ENCODE measurements around the gene GOLT1B. TPM values are rescaled to one million over a fixed set of nuclear protein-coding genes. Genes with fewer than 3 reads are reported as not detected.
A peak's percentile ranks its signal among the peaks of the same experiment; 100 is the strongest.
"Not testable (repeated sequence)": the region's sequence is repeated elsewhere in the genome, so short reads cannot be mapped to it uniquely, and the experiment has no call there.

The GOLT1B gene
- total RNA-seq: 10 to 100 TPM; 24.9 to 32.6 (median 30.9) TPM

DNA sequence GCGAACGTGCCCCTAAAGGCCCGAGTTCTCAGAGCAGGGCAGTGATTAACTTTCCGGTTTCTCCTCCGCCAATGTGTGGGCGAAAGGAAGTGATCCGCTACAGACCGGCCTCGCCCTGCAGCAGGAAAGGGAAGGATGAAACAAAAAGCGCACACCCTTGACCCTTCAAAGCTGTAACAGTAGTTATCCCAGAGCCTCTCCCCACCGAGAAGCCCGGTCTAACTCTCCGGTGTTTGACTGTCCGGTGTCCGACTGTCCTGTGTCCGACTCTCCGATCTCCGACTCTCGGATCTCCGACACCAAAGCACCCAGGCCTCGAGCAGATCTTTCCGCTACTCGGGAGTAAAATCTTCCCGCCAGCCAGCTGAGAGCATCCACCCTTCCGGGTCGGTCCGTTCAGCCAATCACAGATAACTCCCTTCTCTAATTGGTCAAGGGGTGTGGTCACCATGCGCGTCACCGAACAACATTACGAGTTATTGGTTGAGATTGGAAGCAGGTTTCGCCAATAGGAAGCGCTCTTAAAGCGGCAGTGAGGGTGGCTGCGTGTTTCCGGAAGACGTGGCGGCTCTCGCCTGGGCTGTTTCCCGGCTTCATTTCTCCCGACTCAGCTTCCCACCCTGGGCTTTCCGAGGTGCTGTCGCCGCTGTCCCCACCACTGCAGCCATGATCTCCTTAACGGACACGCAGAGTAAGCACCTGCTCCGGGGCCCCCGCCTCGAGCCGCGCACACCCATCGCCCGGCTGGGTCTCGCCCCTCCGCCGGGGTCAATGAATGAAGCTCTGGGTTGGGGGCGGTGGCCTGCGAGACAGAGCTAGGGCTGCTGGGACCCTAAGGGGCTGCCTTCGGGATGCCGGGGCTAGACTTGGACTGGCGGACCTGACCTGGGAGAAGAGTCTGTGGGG lies at the start of gene GOLT1B, which contains the start of gene RECQL:
TSS of gene GOLT1B (plus strand) at position 532 of the 906 bp plus-strand sequence. CDS start at position 667, 135 bp downstream.
TSS of gene RECQL (minus strand) at position 378 of the 906 bp plus-strand sequence. CDS start 2,065 bp downstream, outside the sequence.
- DNase-seq (ENCODE audit: low spot score in 2 of 2): peak; percentile 89 to 96
- Histone ChIP-seq H3K4me3 (peak within 1 kb of the TSS; percentile 91 to 94 (median 93)), H3K27me3 (no peaks in the 10 kb centered on the region), H3K36me3 (no peaks in the 10 kb centered on the region), H3K4me1 (peaks cover 0 to 9% of the 10 kb centered on the region in 2 donors), H3K27ac (peak within 1 kb of the TSS; percentile 87 to 92), H3K9me3 (no peaks in the 10 kb centered on the region)
- intact Hi-C loops (cut with DNase I; ENCODE audit: low total_unique reads): no loop called here
- peak; percentile 24 for TF ChIP-seq POLR2A (IDR thresholded peaks at IDR 0.05)
- TF ChIP-seq CTCF (IDR thresholded peaks at IDR 0.05): no peak
- peak; percentile 61 to 83 (median 61) for TF ChIP-seq POLR2AphosphoS5 (IDR thresholded peaks at IDR 0.05)

GRCh38 chr12:21453312-21453852 lies 48.2 kb upstream of the GOLT1B start:
- no peaks in the 10 kb centered on the region for H3K36me3 ChIP-seq
- no peaks in the 10 kb centered on the region for H3K4me1 ChIP-seq
- intact Hi-C loops (cut with DNase I; ENCODE audit: low total_unique reads): no loop called here
- no peak overlapping the region for H3K4me3 ChIP-seq
- TF ChIP-seq CTCF (IDR thresholded peaks at IDR 0.05): no peak
- no peak for TF ChIP-seq POLR2AphosphoS5 (IDR thresholded peaks at IDR 0.05)
- TF ChIP-seq POLR2A (IDR thresholded peaks at IDR 0.05): no peak
- H3K9me3 ChIP-seq: no peaks in the 10 kb centered on the region
- no peak for DNase-seq (ENCODE audit: low spot score in 2 of 2)
- no peaks in the 10 kb centered on the region for H3K27me3 ChIP-seq
- H3K27ac ChIP-seq: no peak overlapping the region

DNA sequence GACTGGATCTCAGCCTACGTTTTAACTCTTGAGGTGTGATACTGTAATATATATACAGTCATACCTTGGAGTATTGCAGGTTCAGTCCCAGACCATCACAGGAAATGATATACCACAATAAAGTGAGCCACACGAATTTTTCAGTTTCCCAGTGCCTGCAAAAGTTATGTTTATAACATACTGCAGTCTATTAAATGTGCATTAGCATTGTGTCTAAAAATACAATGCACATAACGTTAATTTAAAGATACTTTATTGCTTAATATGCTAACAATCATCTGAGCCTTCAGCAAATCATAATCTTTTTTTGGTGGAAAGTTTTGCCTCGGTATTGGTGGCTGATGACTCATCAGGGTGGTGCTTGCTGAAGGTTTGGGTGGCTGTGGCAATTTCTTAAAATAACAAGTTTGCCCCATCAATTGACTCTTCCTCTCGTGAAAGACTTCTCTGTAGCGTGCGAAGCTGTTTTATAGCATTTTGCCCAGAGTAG lies 45.3 kb upstream of the GOLT1B start:
- TF ChIP-seq POLR2A (IDR thresholded peaks at IDR 0.05): no peak
- TF ChIP-seq CTCF (IDR thresholded peaks at IDR 0.05): no peak
- TF ChIP-seq POLR2AphosphoS5 (IDR thresholded peaks at IDR 0.05): no peak
- no peaks in the 10 kb centered on the region for H3K36me3 ChIP-seq

DNA sequence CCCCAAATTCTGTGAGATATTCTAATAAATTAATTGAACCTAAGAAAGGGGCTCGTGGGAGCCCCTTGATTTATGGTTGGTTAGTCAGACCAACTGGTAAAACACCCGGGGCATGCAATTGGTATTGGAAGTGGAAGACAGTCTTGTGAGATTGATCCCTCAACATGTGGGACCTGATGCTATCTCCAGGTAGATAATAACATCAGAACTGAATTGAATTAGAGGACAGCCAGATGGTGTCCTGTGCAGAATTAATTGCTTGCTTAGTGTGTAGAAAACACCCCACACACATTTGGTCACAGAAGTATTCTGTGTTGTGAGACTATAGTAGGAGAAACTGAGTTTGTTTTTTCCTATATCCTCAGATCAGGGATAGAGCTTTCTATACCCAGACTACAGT lies 42.1 kb upstream of the GOLT1B start:
- intact Hi-C loops (cut with DNase I; ENCODE audit: low total_unique reads): no loop called here
- no peaks in the 10 kb centered on the region for H3K4me1 ChIP-seq

More for the DNA sequence above, 45.3 kb upstream of the GOLT1B start:
- Histone ChIP-seq H3K27ac (no peak overlapping the region), H3K27me3 (no peaks in the 10 kb centered on the region), H3K4me1 (no peaks in the 10 kb centered on the region), H3K9me3 (no peaks in the 10 kb centered on the region), H3K4me3 (no peak overlapping the region)
- intact Hi-C loops (cut with DNase I; ENCODE audit: low total_unique reads): no loop called here
- no peak for DNase-seq (ENCODE audit: low spot score in 2 of 2)

GRCh38 chr12:21467334-21467733 lies 34.3 kb upstream of the GOLT1B start:
- H3K9me3 ChIP-seq; DNase-seq (ENCODE audit: low spot score in 2 of 2); H3K4me3 ChIP-seq; H3K27me3 ChIP-seq; H3K4me1 ChIP-seq; intact Hi-C loops (cut with DNase I; ENCODE audit: low total_unique reads); H3K36me3 ChIP-seq; H3K27ac ChIP-seq: not testable (repeated sequence)

More for the DNA sequence above, 42.1 kb upstream of the GOLT1B start:
- no peaks in the 10 kb centered on the region for H3K36me3 ChIP-seq
- no peaks in the 10 kb centered on the region for H3K27me3 ChIP-seq
- no peak for DNase-seq (ENCODE audit: low spot score in 2 of 2)
- TF ChIP-seq POLR2AphosphoS5 (IDR thresholded peaks at IDR 0.05) (no peak), CTCF (IDR thresholded peaks at IDR 0.05) (no peak), POLR2A (IDR thresholded peaks at IDR 0.05) (no peak)
- H3K4me3 ChIP-seq: no peak overlapping the region
- no peak overlapping the region for H3K27ac ChIP-seq
- H3K9me3 ChIP-seq: no peaks in the 10 kb centered on the region

Measured in breast epithelium (tissue), 4 donors.